Caco-2 (cell line): Measurements from ENCODE around the gene NHLRC4. TPM values are rescaled to one million over a fixed set of nuclear protein-coding genes. Genes with fewer than 3 reads are reported as not detected.
A peak's percentile ranks its signal among the peaks of the same experiment; 100 is the strongest.

Experiments used
- BruUV-seq: library from RNA; stranded (reverse); fragments of 400-500 nt; replicated peaks from 2 replicates; lab custom pipeline; 2021; lab: Mats Ljungman, UMichigan
- CTCF ChIA-PET: fragments of 300-600 bp; sonication (Branson Sonifier 250); formaldehyde crosslinking; loops from one replicate; lab custom pipeline; 2022; ENCODE audit warnings: antibody characterized with exemption; lab: Charles Lee
- POLR2A ChIA-PET: fragments of 300-600 bp; sonication (Branson Sonifier 250); formaldehyde crosslinking; loops from one replicate; lab custom pipeline; 2022; ENCODE audit warnings: antibody characterized with exemption; lab: Charles Lee
- DNase-seq, 2 experiments: peaks; one replicate each; pipeline versions ENCODE4 v3.0.0 to v3.0.0-alpha.2; 2020 to 2022
- H3K27me3 ChIP-seq: replicated peaks from 2 replicates; pipeline ENCODE4 v1.6.0; 2011; ENCODE audit warnings: low read length; ENCODE audit not compliant: control insufficient read depth, insufficient read depth
- H3K36me3 ChIP-seq: 2 replicates; pipeline ENCODE4 v1.5.1; 2011; ENCODE audit warnings: low read length; ENCODE audit not compliant: control insufficient read depth, insufficient read depth
- H3K4me1 ChIP-seq: fragments of 250-450 bp; sonication (Bioruptor Pico); 2 replicates; pipeline ENCODE4 v1.5.1; 2020; ENCODE audit warnings: mild to moderate bottlenecking
- H3K4me3 ChIP-seq: 2 replicates; pipeline ENCODE4 v1.5.1; 2011; ENCODE audit warnings: low read depth, mild to moderate bottlenecking, control low read depth, low read length
- H3K9me3 ChIP-seq: fragments of 250-450 bp; sonication (Bioruptor Pico); 2 replicates; pipeline ENCODE4 v1.5.1; 2020; ENCODE audit warnings: mild to moderate bottlenecking, moderate library complexity
- H3K27ac Mint-ChIP-seq: one replicate; pipeline ENCODE4 v1.8.0; 2022; ENCODE audit warnings: mixed read lengths; ENCODE audit not compliant: unreplicated experiment
- H3K27me3 Mint-ChIP-seq: one replicate; pipeline ENCODE4 v1.8.0; 2022; ENCODE audit warnings: mixed read lengths; ENCODE audit not compliant: insufficient read depth, unreplicated experiment
- H3K36me3 Mint-ChIP-seq: one replicate; pipeline ENCODE4 v1.8.0; 2022; ENCODE audit warnings: mild to moderate bottlenecking, mixed read lengths; ENCODE audit not compliant: insufficient read depth, unreplicated experiment
- H3K4me1 Mint-ChIP-seq: one replicate; pipeline ENCODE4 v1.8.0; 2022; ENCODE audit warnings: low read depth, mixed read lengths; ENCODE audit not compliant: unreplicated experiment
- H3K4me3 Mint-ChIP-seq: one replicate; pipeline ENCODE4 v1.8.0; 2022; ENCODE audit warnings: mild to moderate bottlenecking, moderate library complexity, mixed read lengths; ENCODE audit not compliant: unreplicated experiment
- H3K9me3 Mint-ChIP-seq: one replicate; pipeline ENCODE4 v1.8.0; 2022; ENCODE audit warnings: mixed read lengths; ENCODE audit not compliant: unreplicated experiment
- intact Hi-C: fragments of 100-400 bp; cut with micrococcal nuclease; formaldehyde crosslinking; loops from one replicate; pipeline ENCODE4 v1.10.0; 2022; ENCODE audit not compliant: unreplicated experiment
- total RNA-seq: library from RNA; stranded (reverse); gene quantifications from 2 replicates; pipeline ENCODE4 v1.2.3, GENCODE V29; 2022
- TF ChIP-seq, protein P1 (sequence below), 2 experiments: fragments of 200-600 bp in 1 of 2; IDR thresholded peaks; 1 replicate in 1 of 2; 2 replicates in 1 of 2; pipeline versions ENCODE4 v1.5.1 to v1.8.0; 2011 to 2022; ENCODE audit warnings: antibody characterized with exemption in 1 of 2, control low read depth in 1 of 2, inconsistent platforms in 1 of 2, low read depth in 1 of 2, low read length in 1 of 2, mild to moderate bottlenecking in 1 of 2, moderate library complexity in 1 of 2; ENCODE audit not compliant: insufficient read depth in 1 of 2, severe bottlenecking in 1 of 2, unreplicated experiment in 1 of 2

Gene NHLRC4
- total RNA-seq, 1 experiment from 2014 or later = not detected

DNA sequence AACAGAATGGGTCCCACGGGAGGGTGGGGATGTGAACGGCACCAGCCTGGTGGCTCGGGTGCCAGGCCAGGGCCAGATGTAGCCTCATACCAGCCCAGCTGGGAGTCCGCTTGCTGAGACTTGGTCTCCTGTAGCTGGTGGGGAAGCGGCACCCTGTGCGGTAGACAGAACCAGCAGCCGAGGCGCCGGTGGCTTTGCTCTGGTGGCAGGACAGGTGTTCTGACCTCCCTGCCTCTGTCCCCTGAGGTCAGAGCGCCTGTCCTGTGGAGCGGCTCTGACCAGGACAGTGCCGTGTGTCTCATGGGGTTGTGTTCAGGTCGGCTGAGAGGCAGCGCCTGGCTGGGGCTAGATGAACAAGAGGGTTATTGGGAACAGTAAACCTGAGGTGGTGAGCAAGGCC is 43.2 kb downstream of the NHLRC4 start:
- Histone ChIP-seq H3K27me3 (no peaks in the 10 kb centered on the region), H3K9me3 (no peaks in the 10 kb centered on the region), H3K4me3 (no peak overlapping the region), H3K36me3 (no peaks in the 10 kb centered on the region; the same call in 1 of the 2 replicates), H3K4me1 (no peaks in the 10 kb centered on the region)
- Mint-ChIP-seq H3K36me3 (peaks cover 5% of the 10 kb centered on the region), H3K9me3 (no peaks in the 10 kb centered on the region), H3K27ac (no peak overlapping the region), H3K4me3 (no peak overlapping the region), H3K4me1 (no peaks in the 10 kb centered on the region), H3K27me3 (no peaks in the 10 kb centered on the region)
- intact Hi-C loops = no loop called here
- ChIA-PET POLR2A (no interaction called here), CTCF (no interaction called here)
- no TSS peak for BruUV-seq
- TF ChIP-seq, protein P1, sequence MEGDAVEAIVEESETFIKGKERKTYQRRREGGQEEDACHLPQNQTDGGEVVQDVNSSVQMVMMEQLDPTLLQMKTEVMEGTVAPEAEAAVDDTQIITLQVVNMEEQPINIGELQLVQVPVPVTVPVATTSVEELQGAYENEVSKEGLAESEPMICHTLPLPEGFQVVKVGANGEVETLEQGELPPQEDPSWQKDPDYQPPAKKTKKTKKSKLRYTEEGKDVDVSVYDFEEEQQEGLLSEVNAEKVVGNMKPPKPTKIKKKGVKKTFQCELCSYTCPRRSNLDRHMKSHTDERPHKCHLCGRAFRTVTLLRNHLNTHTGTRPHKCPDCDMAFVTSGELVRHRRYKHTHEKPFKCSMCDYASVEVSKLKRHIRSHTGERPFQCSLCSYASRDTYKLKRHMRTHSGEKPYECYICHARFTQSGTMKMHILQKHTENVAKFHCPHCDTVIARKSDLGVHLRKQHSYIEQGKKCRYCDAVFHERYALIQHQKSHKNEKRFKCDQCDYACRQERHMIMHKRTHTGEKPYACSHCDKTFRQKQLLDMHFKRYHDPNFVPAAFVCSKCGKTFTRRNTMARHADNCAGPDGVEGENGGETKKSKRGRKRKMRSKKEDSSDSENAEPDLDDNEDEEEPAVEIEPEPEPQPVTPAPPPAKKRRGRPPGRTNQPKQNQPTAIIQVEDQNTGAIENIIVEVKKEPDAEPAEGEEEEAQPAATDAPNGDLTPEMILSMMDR (IDR thresholded peaks at IDR 0.05; ENCODE audit: insufficient read depth in 1 of 2, low read depth in 1 of 2, low read length in 1 of 2, severe bottlenecking in 1 of 2, unreplicated experiment in 1 of 2) = no peak
- no peak for DNase-seq

DNA sequence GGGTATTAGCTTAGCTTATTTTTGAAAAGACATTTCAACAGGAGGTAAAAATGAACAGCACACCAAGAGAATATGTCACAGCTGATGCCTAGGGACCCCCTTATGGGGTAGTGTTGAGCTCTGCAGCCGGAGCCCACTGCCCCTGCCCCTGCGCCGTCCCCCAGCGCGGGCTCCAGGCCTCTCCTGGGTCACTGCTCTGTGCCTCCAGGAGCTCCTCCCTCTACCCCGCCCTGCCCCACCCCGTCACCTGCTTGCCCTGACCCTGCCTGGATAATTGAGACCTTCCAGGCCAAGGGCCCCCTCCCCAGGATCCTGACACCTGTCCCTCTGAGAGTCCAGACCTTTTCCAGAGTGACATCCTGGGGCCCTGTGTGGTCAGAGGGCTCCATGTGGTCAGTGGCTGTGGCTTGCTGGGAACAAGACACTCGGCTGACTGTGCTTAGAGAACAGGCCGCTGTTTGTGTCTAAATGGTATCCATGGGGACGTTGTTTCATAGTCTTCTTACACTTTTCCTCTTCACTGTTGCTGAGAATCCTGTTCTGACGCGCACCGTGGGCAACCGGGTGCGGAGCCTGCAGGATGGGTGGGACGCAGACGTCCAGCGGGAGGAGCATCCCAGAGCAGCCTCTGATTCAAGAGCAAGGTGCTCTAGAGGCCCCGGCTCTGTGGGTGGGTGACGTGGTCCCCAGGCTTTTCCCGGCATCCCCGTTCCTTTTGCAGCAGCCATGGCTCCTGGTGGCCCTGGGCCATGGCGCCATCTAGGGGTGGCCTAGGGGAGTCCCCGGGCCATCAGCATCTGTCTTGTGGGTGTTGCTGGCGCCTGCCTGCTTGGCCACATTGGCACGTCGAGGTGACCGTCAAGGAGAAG is 43.9 kb downstream of the NHLRC4 start:
- H3K27me3 ChIP-seq = no peaks in the 10 kb centered on the region
- H3K4me3 ChIP-seq = no peak overlapping the region
- Mint-ChIP-seq H3K27ac (no peak overlapping the region), H3K9me3 (no peaks in the 10 kb centered on the region), H3K4me3 (no peak overlapping the region), H3K4me1 (no peaks in the 10 kb centered on the region), H3K27me3 (no peaks in the 10 kb centered on the region), H3K36me3 (peaks cover 5% of the 10 kb centered on the region)
- H3K36me3 ChIP-seq = no peaks in the 10 kb centered on the region; the same call in 1 of the 2 replicates
- BruUV-seq = no TSS peak
- no peak for DNase-seq
- no peaks in the 10 kb centered on the region for H3K9me3 ChIP-seq
- intact Hi-C loops = no loop called here
- TF ChIP-seq, protein P1 (IDR thresholded peaks at IDR 0.05; ENCODE audit: insufficient read depth in 1 of 2, low read depth in 1 of 2, low read length in 1 of 2, severe bottlenecking in 1 of 2, unreplicated experiment in 1 of 2) = peak in 1 of 2 experiments; percentile 4
- ChIA-PET POLR2A (no interaction called here), CTCF (no interaction called here)
- H3K4me1 ChIP-seq = no peaks in the 10 kb centered on the region

DNA sequence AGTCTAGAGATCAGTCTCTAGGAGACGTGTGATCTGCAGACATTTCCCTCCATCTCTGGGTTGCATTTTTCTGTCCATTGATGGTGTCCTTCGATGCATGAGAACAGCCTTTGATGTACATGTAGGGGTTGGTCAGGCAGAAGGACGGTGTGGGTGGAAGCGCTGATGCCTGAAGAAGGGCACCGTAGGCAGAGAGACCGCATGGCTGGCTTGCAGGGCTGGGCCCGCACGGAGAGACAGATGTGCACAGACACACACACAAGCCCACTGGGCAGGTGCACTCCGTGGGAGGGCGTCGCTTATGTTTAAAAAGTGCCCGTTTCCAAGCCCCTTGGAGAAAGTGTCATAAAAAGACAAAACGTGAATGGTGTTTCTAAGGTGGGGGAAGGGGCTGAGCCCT is 48.3 kb downstream of the NHLRC4 start:
- no peak overlapping the region for H3K4me3 ChIP-seq
- Mint-ChIP-seq H3K4me3 (no peak overlapping the region), H3K36me3 (peaks cover 5% of the 10 kb centered on the region), H3K27ac (no peak overlapping the region), H3K27me3 (no peaks in the 10 kb centered on the region), H3K9me3 (no peaks in the 10 kb centered on the region), H3K4me1 (no peaks in the 10 kb centered on the region)
- H3K4me1 ChIP-seq = no peaks in the 10 kb centered on the region
- POLR2A ChIA-PET = no interaction called here
- H3K9me3 ChIP-seq = no peaks in the 10 kb centered on the region
- CTCF ChIA-PET = no interaction called here
- TF ChIP-seq, protein P1 (IDR thresholded peaks at IDR 0.05; ENCODE audit: insufficient read depth in 1 of 2, low read depth in 1 of 2, low read length in 1 of 2, severe bottlenecking in 1 of 2, unreplicated experiment in 1 of 2) = no peak
- no peaks in the 10 kb centered on the region for H3K27me3 ChIP-seq
- intact Hi-C loops = no loop called here
- no peak for DNase-seq
- BruUV-seq = no TSS peak
- no peaks in the 10 kb centered on the region; the same call in 1 of the 2 replicates for H3K36me3 ChIP-seq
